ENCODE results near the gene NSMCE3. TPM values are rescaled to one million over a fixed set of nuclear protein-coding genes. Genes with fewer than 3 reads are reported as not detected.

The NSMCE3 gene
- total and polyA plus RNA-seq, 2 experiments from 2014 or later = 15.0 to 16.3 TPM

DNA sequence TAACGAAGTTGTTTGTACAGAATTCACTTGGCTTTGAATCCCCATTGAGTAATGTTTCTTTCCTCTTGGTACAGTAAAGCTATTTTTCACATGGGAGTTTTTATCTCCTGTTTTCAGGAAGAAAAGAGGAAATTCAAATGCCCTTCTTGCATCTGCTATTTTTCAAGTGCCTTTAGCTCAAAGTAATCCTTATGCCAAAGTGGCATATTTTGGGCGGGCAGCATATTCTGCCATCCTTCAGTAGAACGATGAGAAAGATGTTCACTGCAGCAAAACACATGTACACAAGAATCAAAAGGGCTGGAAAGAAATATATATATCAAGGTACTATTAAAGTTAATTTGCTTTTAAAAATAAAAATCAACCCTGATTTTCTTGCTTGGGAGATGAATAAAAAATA lies 5.3 kb upstream of the NSMCE3 start:
- TF ChIP-seq EZH2 (IDR thresholded peaks at IDR 0.05; ENCODE audit: borderline replicate concordance) (no peak), CTCF (IDR thresholded peaks at IDR 0.05; ENCODE audit: poor library complexity) (no peak), EZH2phosphoT487 (IDR thresholded peaks at IDR 0.05; ENCODE audit: low read depth, severe bottlenecking, unreplicated experiment) (no peak)
- H3K79me2 ChIP-seq = no peaks in the 10 kb centered on the region
- no peak overlapping the region for H3K4me2 ChIP-seq
- no peak overlapping the region for H3K27ac ChIP-seq
- H2AFZ ChIP-seq = no peak overlapping the region
- H3K4me1 ChIP-seq (ENCODE audit: insufficient read depth) = peaks cover 4% of the 10 kb centered on the region
- WGBS (ENCODE audit: low lambda C conversion rate, missing lambda C conversion rate) = 94% methylated on average over 3 of the region's 3 CpGs
- no peaks in the 10 kb centered on the region for H3K36me3 ChIP-seq (replicated peaks; ENCODE audit: insufficient read depth, low read depth)
- no peaks in the 10 kb centered on the region for H3K9me2 ChIP-seq (replicated peaks; ENCODE audit: insufficient read depth)
- no peaks in the 10 kb centered on the region for H3K27me3 ChIP-seq
- DNase-seq (ENCODE audit: low spot score) = no peak
- H4K20me1 ChIP-seq (ENCODE audit: insufficient read depth, poor library complexity, severe bottlenecking) = no peaks in the 10 kb centered on the region
- H3K9me3 ChIP-seq (ENCODE audit: low read depth) = no peaks in the 10 kb centered on the region
- H3K4me3 ChIP-seq = no peak overlapping the region

GRCh38 chr15:29272219-29272618 lies 2.6 kb upstream of the NSMCE3 start:
- WGBS (ENCODE audit: low lambda C conversion rate, missing lambda C conversion rate) = 92% methylated on average over 5 of the region's 5 CpGs
- H3K36me3 ChIP-seq (replicated peaks; ENCODE audit: insufficient read depth, low read depth) = no peaks in the 10 kb centered on the region
- DNase-seq (ENCODE audit: low spot score) = no peak
- H3K4me2 ChIP-seq = no peak overlapping the region
- no peaks in the 10 kb centered on the region for H3K9me3 ChIP-seq (ENCODE audit: low read depth)
- H3K4me3 ChIP-seq = no peak overlapping the region
- no peaks in the 10 kb centered on the region for H3K27me3 ChIP-seq
- TF ChIP-seq EZH2 (IDR thresholded peaks at IDR 0.05; ENCODE audit: borderline replicate concordance) = no peak
- TF ChIP-seq EZH2phosphoT487 (IDR thresholded peaks at IDR 0.05; ENCODE audit: low read depth, severe bottlenecking, unreplicated experiment) = no peak
- TF ChIP-seq CTCF (IDR thresholded peaks at IDR 0.05; ENCODE audit: poor library complexity) = no peak
- no peak overlapping the region for H2AFZ ChIP-seq
- H3K27ac ChIP-seq = no peak overlapping the region
- H3K79me2 ChIP-seq = peaks cover 20% of the 10 kb centered on the region
- no peaks in the 10 kb centered on the region for H3K9me2 ChIP-seq (replicated peaks; ENCODE audit: insufficient read depth)
- H4K20me1 ChIP-seq (ENCODE audit: insufficient read depth, poor library complexity, severe bottlenecking) = peaks cover 6% of the 10 kb centered on the region
- peaks cover 15% of the 10 kb centered on the region for H3K4me1 ChIP-seq (ENCODE audit: insufficient read depth)

DNA sequence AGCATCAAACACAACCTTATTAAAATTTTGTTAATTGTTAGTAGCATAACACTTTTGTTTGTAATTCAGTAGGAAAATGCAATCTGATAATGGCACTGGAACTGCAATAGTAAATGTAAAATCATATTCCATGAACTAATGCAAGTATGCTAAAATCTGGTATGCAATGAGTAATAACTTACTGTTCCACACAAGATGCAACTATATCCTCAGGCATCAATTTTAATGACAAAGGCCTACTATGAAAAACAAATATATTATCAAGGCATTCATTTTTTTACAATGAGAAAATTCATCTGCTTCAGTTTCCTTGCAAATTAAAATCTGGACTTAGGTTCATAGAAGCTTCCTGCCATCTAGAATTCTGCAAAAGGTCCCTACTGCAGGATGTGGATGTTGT lies 1.4 kb upstream of the NSMCE3 start:
- Histone ChIP-seq H3K79me2 (peaks cover 23% of the 10 kb centered on the region), H3K4me1 (ENCODE audit: insufficient read depth) (peaks cover 21% of the 10 kb centered on the region), H3K4me3 (no peak overlapping the region), H3K9me2 (replicated peaks; ENCODE audit: insufficient read depth) (no peaks in the 10 kb centered on the region), H3K27ac (peak overlapping the region; percentile 96), H3K4me2 (peak overlapping the region; percentile 91), H3K36me3 (replicated peaks; ENCODE audit: insufficient read depth, low read depth) (no peaks in the 10 kb centered on the region), H2AFZ (peak overlapping the region; percentile 81), H3K27me3 (no peaks in the 10 kb centered on the region), H4K20me1 (ENCODE audit: insufficient read depth, poor library complexity, severe bottlenecking) (peaks cover 6% of the 10 kb centered on the region), H3K9me3 (ENCODE audit: low read depth) (no peaks in the 10 kb centered on the region)
- DNase-seq (ENCODE audit: low spot score) = no peak
- TF ChIP-seq EZH2phosphoT487 (IDR thresholded peaks at IDR 0.05; ENCODE audit: low read depth, severe bottlenecking, unreplicated experiment) (no peak), EZH2 (IDR thresholded peaks at IDR 0.05; ENCODE audit: borderline replicate concordance) (no peak), CTCF (IDR thresholded peaks at IDR 0.05; ENCODE audit: poor library complexity) (no peak)

All from hepatocyte (in vitro differentiated cells).